ENCODE data around the gene BCL2L12. TPM values are rescaled to one million over a fixed set of nuclear protein-coding genes. Genes with fewer than 3 reads are reported as not detected.
A peak's percentile ranks its signal among the peaks of the same experiment; 100 is the strongest.
"Not testable (repeated sequence)": the region's sequence is repeated elsewhere in the genome, so short reads cannot be mapped to it uniquely, and the experiment has no call there.

The BCL2L12 gene
- polyA plus RNA-seq, 1 donor = 35.9 TPM

GRCh38 chr19:49713236-49713845 is 47.6 kb downstream of the BCL2L12 start:
- DNase-seq = no peak

DNA sequence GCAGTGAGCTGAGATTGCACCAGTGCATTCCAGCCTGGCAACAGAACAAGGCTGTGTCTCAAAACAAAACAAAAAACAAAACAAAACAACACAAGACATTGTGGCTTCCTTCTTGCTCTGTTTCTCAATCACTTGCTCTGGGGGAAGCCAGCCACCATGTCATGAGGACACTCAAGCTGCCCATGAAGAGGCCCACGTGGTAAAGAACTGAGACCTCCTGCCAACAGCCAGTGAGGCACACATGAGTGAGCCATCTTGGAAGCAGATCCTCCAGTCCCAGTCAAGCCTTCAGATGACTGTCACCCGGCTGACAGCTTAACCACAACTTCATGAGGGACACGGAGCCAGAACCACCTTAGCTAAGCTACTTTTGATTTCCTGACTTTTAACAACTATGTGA is 50.4 kb downstream of the BCL2L12 start:
- DNase-seq = no peak

- DNase-seq = peak; percentile 19
Observed at GRCh38 chr19:49718511-49718910, 52.8 kb downstream of the BCL2L12 start.

GRCh38 chr19:49718991-49719390 is 53.3 kb downstream of the BCL2L12 start:
- no peak for DNase-seq

DNA sequence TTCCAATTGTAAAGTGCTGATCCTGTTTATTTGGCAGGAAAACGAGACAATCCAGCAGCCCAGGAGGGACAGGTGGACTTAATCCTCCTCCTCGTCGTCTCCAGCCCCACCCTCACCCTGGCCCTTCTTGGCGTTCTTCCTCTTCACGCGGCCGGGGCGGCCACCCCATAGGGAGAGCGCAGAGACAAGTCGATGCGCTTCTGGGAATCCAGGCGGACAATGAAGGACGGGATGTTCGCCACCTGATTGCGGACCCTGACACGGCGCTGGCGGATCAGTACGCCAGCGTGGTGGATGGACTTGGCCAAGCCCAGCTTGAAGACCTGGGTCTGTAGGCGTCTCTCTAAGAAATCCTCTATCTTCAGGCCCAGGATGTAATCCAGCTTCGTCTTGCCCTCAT is 53.7 kb downstream of the BCL2L12 start:
- DNase-seq = not testable (repeated sequence)

Other genes with a start within 250 kb of the BCL2L12 start
- not detected for gene PTH2, start 242.5 kb upstream of the BCL2L12 start, polyA plus RNA-seq (ENCODE audit: insufficient read length)
- not detected for gene GFY, start 240.5 kb upstream of the BCL2L12 start, polyA plus RNA-seq (ENCODE audit: insufficient read length)
- gene SLC17A7, start 224.4 kb upstream of the BCL2L12 start, polyA plus RNA-seq (ENCODE audit: insufficient read length) = 0.76 TPM
- gene PIH1D1, start 214.1 kb upstream of the BCL2L12 start, polyA plus RNA-seq (ENCODE audit: insufficient read length) = 43.8 TPM
- gene ALDH16A1, start 212.7 kb upstream of the BCL2L12 start, polyA plus RNA-seq (ENCODE audit: insufficient read length) = 14.8 TPM
- gene FLT3LG, start 191.7 kb upstream of the BCL2L12 start, polyA plus RNA-seq (ENCODE audit: insufficient read length) = 3.5 TPM
- 4,873 TPM for gene RPL13A, start 178.3 kb upstream of the BCL2L12 start, polyA plus RNA-seq (ENCODE audit: insufficient read length)
- 3,298 TPM for gene RPS11, start 169.5 kb upstream of the BCL2L12 start, polyA plus RNA-seq (ENCODE audit: insufficient read length)
- gene FCGRT, start 153.3 kb upstream of the BCL2L12 start, polyA plus RNA-seq (ENCODE audit: insufficient read length) = 178 TPM
- gene RCN3, start 137.9 kb upstream of the BCL2L12 start, polyA plus RNA-seq (ENCODE audit: insufficient read length) = 44.5 TPM
- 59.7 TPM for gene NOSIP, start 85.4 kb upstream of the BCL2L12 start, polyA plus RNA-seq (ENCODE audit: insufficient read length)
- gene PRRG2, start 84.6 kb upstream of the BCL2L12 start, polyA plus RNA-seq (ENCODE audit: insufficient read length) = 0.18 TPM
- 23.3 TPM for gene PRR12, start 74.8 kb upstream of the BCL2L12 start, polyA plus RNA-seq (ENCODE audit: insufficient read length)
- gene RRAS, start 25.8 kb upstream of the BCL2L12 start, polyA plus RNA-seq (ENCODE audit: insufficient read length) = 29.1 TPM
- gene SCAF1, start 23.7 kb upstream of the BCL2L12 start, polyA plus RNA-seq (ENCODE audit: insufficient read length) = 36.4 TPM
- 38.7 TPM for gene IRF3, start 76 bp upstream of the BCL2L12 start, polyA plus RNA-seq (ENCODE audit: insufficient read length)
- gene PRMT1, start 11.3 kb downstream of the BCL2L12 start, polyA plus RNA-seq (ENCODE audit: insufficient read length) = 214 TPM
- gene ADM5, start 23.7 kb downstream of the BCL2L12 start, polyA plus RNA-seq (ENCODE audit: insufficient read length) = 2.2 TPM
- gene CPT1C, start 25.2 kb downstream of the BCL2L12 start, polyA plus RNA-seq (ENCODE audit: insufficient read length) = 6.2 TPM
- gene TSKS, start 97.4 kb downstream of the BCL2L12 start, polyA plus RNA-seq (ENCODE audit: insufficient read length) = 0.94 TPM
- gene AP2A1, start 101.1 kb downstream of the BCL2L12 start, polyA plus RNA-seq (ENCODE audit: insufficient read length) = 68.3 TPM
- 18.3 TPM for gene FUZ, start 147.4 kb downstream of the BCL2L12 start, polyA plus RNA-seq (ENCODE audit: insufficient read length)
- 33.0 TPM for gene MED25, start 152.4 kb downstream of the BCL2L12 start, polyA plus RNA-seq (ENCODE audit: insufficient read length)
- gene PTOV1, start 185.2 kb downstream of the BCL2L12 start, polyA plus RNA-seq (ENCODE audit: insufficient read length) = 254 TPM
- 34.3 TPM for gene PNKP, start 201.6 kb downstream of the BCL2L12 start, polyA plus RNA-seq (ENCODE audit: insufficient read length)
- 42.7 TPM for gene AKT1S1, start 211.4 kb downstream of the BCL2L12 start, polyA plus RNA-seq (ENCODE audit: insufficient read length)
- gene TBC1D17, start 211.8 kb downstream of the BCL2L12 start, polyA plus RNA-seq (ENCODE audit: insufficient read length) = 49.1 TPM
- gene IL4I1, start 231.0 kb downstream of the BCL2L12 start, polyA plus RNA-seq (ENCODE audit: insufficient read length) = 1.8 TPM